GM23338 (cell line): ENCODE measurements around the gene WNT8B. TPM values are rescaled to one million over a fixed set of nuclear protein-coding genes. Genes with fewer than 3 reads are reported as not detected.

ENCODE experiments used
- ATAC-seq: fragments of 200-7000 bp; cut with Tn5 transposase; 3 replicates; pipeline ENCODE4 v1.9.1; 2020
- DNase-seq: peaks from one replicate; pipeline ENCODE4 v3.0.0-alpha.2; 2015; ENCODE audit warnings: low spot score
- H2AFZ ChIP-seq: fragments of 200-600 bp; sonication (generic); 2 replicates; pipeline ENCODE4 v1.8.0; 2016; ENCODE audit warnings: antibody characterized with exemption, mild to moderate bottlenecking, moderate library complexity
- H3F3A ChIP-seq: fragments of 200-600 bp; sonication (generic); replicated peaks from 2 replicates; pipeline ENCODE4 v1.8.0; 2017; ENCODE audit warnings: antibody characterized with exemption, mixed run types, low read depth
- H3K27ac ChIP-seq: fragments of 200-600 bp; sonication (generic); 2 replicates; pipeline ENCODE4 v1.6.1; 2016; ENCODE audit warnings: low read depth
- H3K27me3 ChIP-seq: fragments of 200-600 bp; sonication (generic); 2 replicates; pipeline ENCODE4 v1.8.0; 2016; ENCODE audit warnings: mild to moderate bottlenecking, mixed run types, moderate library complexity; ENCODE audit not compliant: insufficient read depth
- H3K36me3 ChIP-seq: fragments of 200-600 bp; sonication (generic); 2 replicates; pipeline ENCODE4 v1.8.0; 2016; ENCODE audit warnings: mild to moderate bottlenecking; ENCODE audit not compliant: insufficient read depth
- H3K4me1 ChIP-seq: fragments of 200-600 bp; sonication (generic); 2 replicates; pipeline ENCODE4 v1.8.0; 2016; ENCODE audit warnings: mild to moderate bottlenecking, moderate library complexity; ENCODE audit not compliant: insufficient read depth
- H3K4me2 ChIP-seq: fragments of 200-600 bp; sonication (generic); 2 replicates; pipeline ENCODE4 v1.7.1; 2017; ENCODE audit warnings: mixed run types
- H3K4me3 ChIP-seq: fragments of 200-600 bp; sonication (generic); 2 replicates; pipeline ENCODE4 v1.6.1; 2016; ENCODE audit warnings: mixed run types
- H3K79me2 ChIP-seq: fragments of 200-600 bp; sonication (generic); replicated peaks from 2 replicates; pipeline ENCODE4 v1.8.0; 2017; ENCODE audit warnings: mild to moderate bottlenecking; ENCODE audit not compliant: insufficient read depth
- H3K9me2 ChIP-seq: fragments of 200-600 bp; sonication (generic); 2 replicates; pipeline ENCODE4 v1.8.0; 2017; ENCODE audit not compliant: insufficient read depth
- H4K20me1 ChIP-seq: fragments of 200-600 bp; sonication (generic); replicated peaks from 2 replicates; pipeline ENCODE4 v1.8.0; 2017; ENCODE audit warnings: mild to moderate bottlenecking; ENCODE audit not compliant: insufficient read depth
- H3K27ac Mint-ChIP-seq: 2 replicates; pipeline ENCODE4 v1.8.0; 2020; ENCODE audit warnings: inconsistent platforms, mild to moderate bottlenecking, moderate library complexity, mixed read lengths
- H3K27me3 Mint-ChIP-seq: 3 replicates; pipeline ENCODE4 v1.8.0; 2022; ENCODE audit warnings: low read depth, mild to moderate bottlenecking, moderate library complexity, mixed read lengths, inconsistent platforms; ENCODE audit not compliant: insufficient read depth, poor library complexity
- H3K36me3 Mint-ChIP-seq: 3 replicates; pipeline ENCODE4 v1.8.0; 2021; ENCODE audit warnings: low read depth, mild to moderate bottlenecking, inconsistent platforms, moderate library complexity, mixed read lengths
- H3K4me1 Mint-ChIP-seq: 3 replicates; pipeline ENCODE4 v1.8.0; 2020; ENCODE audit warnings: mild to moderate bottlenecking, inconsistent platforms, mixed read lengths
- H3K4me3 Mint-ChIP-seq: 3 replicates; pipeline ENCODE4 v1.8.0; 2021; ENCODE audit warnings: moderate library complexity, mild to moderate bottlenecking, inconsistent platforms, mixed read lengths
- H3K9me3 Mint-ChIP-seq: 3 replicates; pipeline ENCODE4 v1.8.0; 2020; ENCODE audit warnings: moderate library complexity, mild to moderate bottlenecking, inconsistent platforms, mixed read lengths
- CREB1 ChIP-seq: fragments of 250-450 bp; sonication (Bioruptor Pico); IDR thresholded peaks from 2 replicates; pipeline ENCODE4 v1.5.0; 2020; ENCODE audit warnings: low read depth, mild to moderate bottlenecking, moderate library complexity
- CTCF ChIP-seq, 2 experiments: fragments of 200-600 bp in 1 of 2; sonication (generic) in 1 of 2; conservative IDR thresholded peaks; 2 replicates each; pipeline versions ENCODE4 v1.5.1 to v1.6.1; 2016 to 2017; ENCODE audit warnings: antibody characterized with exemption in 2 of 2, low read depth in 2 of 2, mild to moderate bottlenecking in 2 of 2, moderate library complexity in 1 of 2
- EZH2phosphoT487 ChIP-seq: fragments of 200-600 bp; sonication (generic); IDR thresholded peaks from one replicate; pipeline ENCODE4 v1.8.1; 2018; ENCODE audit warnings: antibody characterized with exemption; ENCODE audit not compliant: unreplicated experiment
- NANOG ChIP-seq: IDR thresholded peaks from 2 replicates; pipeline ENCODE4 v1.6.1; 2016; ENCODE audit warnings: antibody characterized with exemption, borderline replicate concordance
- POLR2AphosphoS5 ChIP-seq: IDR thresholded peaks from 2 replicates; pipeline ENCODE4 v1.6.1; 2016; ENCODE audit warnings: antibody characterized with exemption, low read depth
- STAT1 ChIP-seq: IDR thresholded peaks from one replicate; pipeline ENCODE4 v1.6.1; 2016; ENCODE audit warnings: antibody characterized with exemption; ENCODE audit not compliant: unreplicated experiment
- ZNF114 ChIP-seq: fragments of 250-450 bp; sonication (Bioruptor Pico); IDR thresholded peaks from 2 replicates; pipeline ENCODE4 v1.5.0; 2020; ENCODE audit warnings: mild to moderate bottlenecking, moderate library complexity
- ZNF331 ChIP-seq: fragments of 250-450 bp; sonication (Bioruptor Pico); IDR thresholded peaks from 2 replicates; pipeline ENCODE4 v1.5.0; 2020; ENCODE audit warnings: low read depth, mild to moderate bottlenecking, moderate library complexity
- ZNF462 ChIP-seq: fragments of 250-450 bp; sonication (Bioruptor Pico); IDR thresholded peaks from 2 replicates; pipeline ENCODE4 v1.5.0; 2020; ENCODE audit warnings: mild to moderate bottlenecking, moderate library complexity
- polyA plus RNA-seq: library from polyadenylated mRNA; unstranded; fragments of >200 nt; fragmentation: Nextera tagmentation; extraction: Ambion mirVana; gene quantifications from 2 replicates; pipeline ENCODE4 v1.2.1, GENCODE V29; 2016
- total RNA-seq: library from RNA; depleted of rRNA; stranded (reverse); fragments of >200 nt; shearing (Covaris generic); gene quantifications from 2 replicates; pipeline ENCODE4 v1.2.3, GENCODE V29; 2014

The WNT8B gene
- total and polyA plus RNA-seq, 2 experiments from 2014 or later, result 0.74 to 1.3 TPM

GRCh38 chr10:100508691-100509150 lies 45.9 kb downstream of the WNT8B start:
- Mint-ChIP-seq H3K4me1 (peaks cover 5% of the 10 kb centered on the region; the same call in 1 of the 3 replicates), H3K27me3 (peaks cover 4% of the 10 kb centered on the region), H3K9me3 (no peaks in the 10 kb centered on the region), H3K4me3 (no peak overlapping the region), H3K27ac (no peak overlapping the region), H3K36me3 (no peaks in the 10 kb centered on the region)
- TF ChIP-seq CTCF (conservative IDR thresholded peaks at IDR 0.05; ENCODE audit: low read depth in 2 of 2), result peak; percentile 80 to 92
- no peak for TF ChIP-seq STAT1
- no peak for TF ChIP-seq ZNF331
- H3K79me2 ChIP-seq, result no peaks in the 10 kb centered on the region
- H4K20me1 ChIP-seq, result no peaks in the 10 kb centered on the region
- DNase-seq, result peak; percentile 91
- no peaks in the 10 kb centered on the region for H3K4me1 ChIP-seq
- peak; percentile 99 for ATAC-seq
- no peak overlapping the region for H3K4me2 ChIP-seq
- no peaks in the 10 kb centered on the region for H3K9me2 ChIP-seq
- H2AFZ ChIP-seq, result no peak overlapping the region
- H3K27me3 ChIP-seq, result no peaks in the 10 kb centered on the region
- no peak overlapping the region for H3K4me3 ChIP-seq
- H3K27ac ChIP-seq, result no peak overlapping the region
- no peaks in the 10 kb centered on the region for H3F3A ChIP-seq
- no peaks in the 10 kb centered on the region for H3K36me3 ChIP-seq

GRCh38 chr10:100509241-100509840 lies 46.5 kb downstream of the WNT8B start:
- DNase-seq, result no peak
- Histone ChIP-seq H3K27ac (no peak overlapping the region), H4K20me1 (no peaks in the 10 kb centered on the region; the same call in 1 of the 2 replicates), H3F3A (no peaks in the 10 kb centered on the region), H3K4me2 (no peak overlapping the region), H3K4me3 (no peak overlapping the region), H3K36me3 (no peaks in the 10 kb centered on the region), H3K9me2 (no peaks in the 10 kb centered on the region), H3K27me3 (no peaks in the 10 kb centered on the region), H3K4me1 (no peaks in the 10 kb centered on the region), H3K79me2 (no peaks in the 10 kb centered on the region), H2AFZ (no peak overlapping the region)
- no peak for TF ChIP-seq ZNF114 (CRISPR knock-in tag)
- TF ChIP-seq ZNF462 (CRISPR knock-in tag), result no peak
- no peak for TF ChIP-seq POLR2AphosphoS5
- TF ChIP-seq STAT1, result no peak
- no peak for TF ChIP-seq NANOG
- TF ChIP-seq CREB1 (CRISPR knock-in tag), result no peak
- TF ChIP-seq EZH2phosphoT487, result no peak
- TF ChIP-seq CTCF (conservative IDR thresholded peaks at IDR 0.05; ENCODE audit: low read depth in 2 of 2), result no peak
- Mint-ChIP-seq H3K36me3 (no peaks in the 10 kb centered on the region), H3K27ac (no peak overlapping the region), H3K4me1 (peaks cover 5% of the 10 kb centered on the region; the same call in 1 of the 3 replicates), H3K4me3 (no peak overlapping the region), H3K9me3 (no peaks in the 10 kb centered on the region), H3K27me3 (peaks cover 6% of the 10 kb centered on the region)
- no peak for ATAC-seq
